Inflammatory macrophage (primary cell): ENCODE results near the gene SLC35F6.

ENCODE experiments used
- DNase-seq, 2 donors: peaks; one replicate each; pipeline ENCODE4 v3.0.0-alpha.2; 2020 to 2022
- total RNA-seq, 18 experiments: gene quantifications; one replicate each; lab custom pipeline; 2026; ENCODE audit warnings: mixed read lengths in 6 of 18, inconsistent platforms in 2 of 18; lab: John Stamatoyannopoulos, UW

SLC35F6 gene
- total RNA-seq, result 30.5 to 119 (median 69.7) reads per million in 18 experiments

- DNase-seq, result peak; percentile 84 to 89
These were observed at the start of gene SLC35F6 for GRCh38 chr2:26764078-26764887. Gene SLC35F6, plus strand, starts transcription at chr2:26764284. Its CDS starts 66 bp downstream, at chr2:26764350.

DNA sequence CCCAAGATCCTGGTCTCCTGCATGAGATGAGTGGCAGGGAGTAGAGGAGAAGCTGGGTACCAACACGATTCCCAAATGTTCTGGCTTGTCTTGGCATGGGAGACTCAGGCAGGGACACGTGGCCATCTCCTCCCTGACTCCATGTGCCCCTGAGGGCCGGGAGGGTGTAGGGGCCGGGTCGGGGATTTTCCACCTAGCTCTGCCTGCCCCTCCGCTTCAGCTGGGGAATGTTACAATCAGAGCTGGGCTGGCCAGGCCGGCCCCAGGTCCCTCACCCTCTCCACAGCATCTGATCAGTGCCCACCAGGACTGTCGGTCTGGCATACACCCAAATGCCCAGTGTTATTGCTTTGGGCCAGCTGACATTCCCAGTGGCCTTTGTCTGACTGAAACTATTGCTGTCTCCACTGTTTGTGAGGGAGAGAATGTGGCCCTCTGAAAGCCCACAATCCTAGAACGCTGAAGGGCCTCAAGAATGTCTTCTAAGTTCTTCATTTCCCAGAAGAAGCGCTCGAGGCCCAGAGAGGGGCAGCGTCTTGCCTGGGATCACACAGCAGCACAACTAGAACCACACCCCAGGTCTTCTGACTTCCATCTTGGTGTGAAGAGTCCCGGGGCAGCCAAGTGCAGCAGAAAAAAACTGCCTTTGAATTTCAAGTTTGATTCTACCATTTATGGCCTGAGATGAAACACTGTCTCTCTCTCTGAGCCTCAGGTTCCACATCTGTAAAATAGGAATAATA, 48.4 kb upstream of the SLC35F6 start:
- DNase-seq, result no peak

DNA sequence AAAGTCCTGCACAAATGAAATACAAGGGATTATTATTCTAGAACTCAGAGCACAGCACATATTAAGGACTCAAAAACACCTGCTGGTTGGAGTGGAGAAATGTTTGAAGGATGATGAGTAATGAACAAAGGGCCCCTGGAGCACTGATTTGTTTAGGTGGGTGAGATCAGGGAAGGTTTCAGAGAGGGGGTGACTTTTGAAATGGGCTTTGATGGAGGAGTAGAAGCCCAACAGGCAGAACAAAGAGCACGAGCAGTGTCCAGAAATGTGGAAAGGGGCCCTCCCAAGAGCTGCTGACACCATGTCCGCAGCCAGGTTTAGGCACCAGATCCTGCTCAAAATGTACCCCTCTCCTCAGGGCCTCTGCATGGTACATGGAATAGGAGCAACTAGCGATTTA, 47.7 kb upstream of the SLC35F6 start:
- DNase-seq, result no peak

DNA sequence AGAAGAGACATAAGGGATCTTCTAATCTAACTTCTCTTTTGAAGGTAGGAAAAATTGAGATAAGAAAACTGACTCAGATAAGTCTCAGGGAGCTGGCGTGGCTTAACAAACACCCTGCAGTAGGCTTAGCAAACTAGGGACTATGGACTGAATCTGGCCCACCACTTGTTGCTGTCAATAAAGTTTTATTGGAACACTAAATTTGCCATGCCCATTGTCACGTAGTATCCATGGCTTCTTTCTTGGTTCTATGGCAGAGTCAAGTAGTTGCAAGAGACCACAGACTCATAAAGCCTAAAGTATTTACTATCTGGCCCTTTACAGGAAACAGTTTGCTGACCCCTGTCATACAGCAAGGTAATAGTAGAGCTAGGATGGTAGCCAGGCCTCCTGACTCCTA, 47.3 kb upstream of the SLC35F6 start:
- no peak for DNase-seq

DNA sequence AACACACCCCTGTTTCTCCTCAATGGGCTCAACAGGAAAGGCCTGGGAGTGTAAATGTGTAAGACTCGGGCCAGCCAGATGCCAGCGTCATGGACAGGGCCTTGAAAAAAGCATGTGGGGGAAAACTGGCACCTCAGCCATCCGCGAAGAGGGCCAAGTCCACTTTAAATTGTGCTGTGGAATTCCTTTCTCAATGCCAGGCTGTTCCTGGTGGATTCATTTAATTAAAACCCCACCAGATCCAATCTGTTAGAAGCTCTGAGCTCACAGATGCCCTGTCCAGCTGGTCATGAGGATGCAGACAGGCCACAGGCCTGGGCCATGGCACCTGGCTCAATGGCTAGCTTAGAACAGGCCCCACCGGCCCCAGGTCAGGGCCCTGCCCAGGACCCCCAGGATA, 46.7 kb upstream of the SLC35F6 start:
- DNase-seq, result no peak

DNA sequence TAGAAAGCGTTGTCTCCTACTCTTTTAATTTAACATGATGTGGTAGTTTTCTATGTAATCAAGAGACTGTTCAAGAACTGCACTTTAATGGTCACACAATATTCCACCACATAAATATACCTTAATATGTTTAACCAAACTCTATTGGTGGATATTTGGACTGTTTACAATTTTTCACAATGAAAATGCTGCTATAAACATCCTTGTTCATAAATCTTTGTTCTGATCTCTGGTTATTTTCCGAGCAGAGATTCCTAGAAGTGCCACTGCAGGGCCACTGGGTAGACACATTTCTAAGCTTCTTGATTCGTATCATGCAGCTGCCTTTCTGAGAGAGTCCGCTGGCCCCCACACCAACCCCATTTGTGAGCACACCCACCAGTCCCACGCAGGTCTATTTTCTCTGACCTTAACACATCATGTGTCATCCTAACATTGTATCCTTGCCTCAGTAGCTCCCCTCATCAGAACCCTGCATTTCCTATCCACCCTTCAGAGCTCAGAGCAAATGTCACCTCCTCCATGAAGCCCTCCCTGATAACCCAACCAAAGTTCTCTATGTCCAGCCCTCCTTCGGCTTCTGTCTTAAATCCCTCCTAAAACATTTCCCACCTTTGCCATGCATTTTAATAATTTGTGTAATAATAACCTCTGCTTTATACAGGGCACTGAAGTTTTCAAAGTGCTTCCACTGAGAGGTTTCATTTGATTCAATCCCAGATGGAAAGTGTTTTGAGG, 45.0 kb upstream of the SLC35F6 start:
- no peak for DNase-seq

DNA sequence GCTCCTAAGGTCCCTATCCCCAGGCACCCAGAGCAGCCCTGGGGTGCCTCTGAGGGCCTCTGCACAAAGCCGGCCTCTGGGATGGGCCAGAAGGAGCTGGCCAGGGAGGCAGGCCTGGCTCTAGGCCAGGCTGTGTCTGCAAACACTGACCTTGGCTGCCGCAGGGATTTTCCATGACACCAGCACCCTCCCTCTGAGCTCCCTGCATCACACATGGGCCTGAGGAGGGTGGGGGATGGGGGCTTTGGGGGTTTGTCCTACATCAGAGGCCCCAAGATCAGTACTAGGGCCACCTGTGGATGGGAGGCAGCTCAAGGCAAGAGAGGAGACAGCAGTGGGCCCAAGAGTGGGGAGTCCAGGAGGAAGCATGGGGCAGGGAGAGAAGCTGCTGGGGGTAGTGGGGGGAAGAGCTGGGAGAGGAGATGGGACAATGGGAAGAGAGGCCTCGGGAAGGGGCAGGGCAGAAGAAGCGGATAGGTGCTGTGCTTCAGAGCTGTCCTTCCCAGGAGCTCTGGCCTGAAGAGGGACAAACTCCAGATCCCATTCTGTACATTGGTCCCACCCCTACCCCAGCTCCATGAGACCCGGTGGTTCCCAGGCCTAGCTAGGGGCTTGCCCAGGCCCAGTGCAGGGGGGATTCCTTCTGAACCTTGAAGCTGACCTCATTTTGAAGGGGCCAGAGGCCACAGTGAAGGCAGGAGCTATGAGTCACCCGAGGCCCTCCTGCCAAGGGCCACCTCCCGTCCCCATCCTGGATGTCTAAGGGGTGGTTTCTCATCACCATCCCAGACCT, 43.6 kb upstream of the SLC35F6 start:
- no peak for DNase-seq

- no peak for DNase-seq
These were observed 42.7 kb upstream of the SLC35F6 start for GRCh38 chr2:26721115-26722032.

- no peak for DNase-seq
These were observed 41.8 kb upstream of the SLC35F6 start for GRCh38 chr2:26722328-26722727.

DNA sequence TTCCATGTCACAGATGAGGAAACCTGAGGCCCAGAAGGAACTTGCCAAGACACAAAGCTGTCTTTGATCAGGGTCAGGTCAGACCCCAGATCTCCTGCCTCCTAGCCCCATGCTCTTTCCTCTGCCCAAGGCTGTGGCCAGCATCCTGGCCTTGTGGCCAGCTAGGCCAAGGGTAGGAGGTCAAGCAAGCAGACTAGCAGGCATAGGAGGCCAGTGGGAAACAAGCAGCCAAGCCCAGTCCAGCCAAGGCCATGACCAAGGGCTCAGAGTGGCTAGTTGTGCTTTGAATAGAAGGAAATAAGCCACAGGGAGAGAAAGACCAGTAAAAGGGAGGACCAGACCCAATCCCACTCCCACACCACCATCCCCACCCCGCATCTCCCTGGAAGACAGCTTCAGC, 41.2 kb upstream of the SLC35F6 start:
- no peak for DNase-seq

DNA sequence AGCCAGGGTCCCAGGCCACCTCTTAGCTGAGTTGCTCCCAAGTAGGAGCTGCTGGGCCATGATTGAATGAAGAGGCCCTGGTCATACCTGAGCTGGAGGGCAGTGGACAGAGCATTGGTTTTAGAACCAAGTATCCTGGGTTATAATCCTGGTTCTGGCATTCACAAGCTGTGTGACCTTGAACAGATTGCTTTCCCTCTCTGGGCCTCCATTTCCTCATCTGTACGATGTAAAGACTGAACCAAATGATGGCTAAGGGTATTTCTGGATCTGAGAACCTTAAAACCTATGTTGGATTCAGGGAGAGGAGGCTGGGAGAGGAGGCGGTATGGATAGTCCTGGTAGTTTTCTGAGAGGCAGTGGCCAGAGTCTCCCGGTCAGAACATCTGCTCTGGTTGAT, 40.6 kb upstream of the SLC35F6 start:
- DNase-seq, result no peak

GRCh38 chr2:26723991-26724750, 39.9 kb upstream of the SLC35F6 start:
- DNase-seq, result peak in 1 of 2 donors; percentile 6

DNA sequence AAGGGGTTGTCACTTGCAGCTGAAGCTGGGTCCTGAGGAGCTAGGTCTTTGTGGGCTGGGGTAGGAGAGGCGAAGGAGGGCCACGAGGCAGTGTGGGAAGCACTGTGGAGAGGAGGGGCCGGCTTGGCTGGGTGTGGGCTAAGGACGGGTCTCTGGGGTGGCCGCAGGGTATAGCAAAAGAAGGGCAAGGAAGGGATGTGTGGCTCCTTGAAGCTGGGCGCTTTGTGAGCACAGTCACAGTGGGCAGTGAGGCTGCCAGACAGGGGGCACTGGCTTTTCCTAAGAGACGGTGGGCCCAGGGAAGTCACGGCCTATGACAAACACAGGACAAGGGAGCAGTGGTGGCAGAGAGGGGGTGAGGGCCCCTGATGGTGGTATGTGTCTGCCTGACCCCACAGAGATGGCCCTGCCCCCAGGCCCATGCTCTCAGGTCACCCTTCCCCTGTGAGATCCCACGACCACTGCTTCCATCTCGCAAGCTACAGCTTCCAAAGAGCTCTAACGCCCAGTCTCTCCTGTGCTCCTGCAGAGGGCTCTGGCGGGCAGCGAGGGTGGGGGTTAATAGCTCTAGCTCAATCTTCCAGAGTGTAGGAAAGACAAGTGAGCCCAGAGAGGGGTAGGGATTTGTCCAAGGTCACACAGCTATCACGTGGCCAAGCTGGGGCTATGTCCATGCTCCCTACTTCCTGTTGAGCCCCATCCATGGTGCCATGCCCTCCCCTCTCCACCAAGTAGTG, 39.1 kb upstream of the SLC35F6 start:
- no peak for DNase-seq

DNA sequence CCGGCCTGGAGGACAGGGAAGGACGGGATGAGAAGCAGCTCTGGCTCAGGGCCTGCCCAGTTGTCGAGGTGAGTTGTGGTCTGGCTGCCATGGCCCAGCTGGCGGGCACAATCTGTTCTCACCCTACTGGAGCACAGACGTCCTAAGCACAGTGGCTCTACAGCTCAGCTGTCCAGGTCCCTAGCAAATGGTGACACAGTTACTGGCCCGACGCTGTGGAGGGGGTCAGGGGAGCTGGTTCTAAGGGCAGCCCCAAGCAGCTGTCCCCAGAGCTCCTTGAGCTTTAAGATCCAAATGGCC, 38.6 kb upstream of the SLC35F6 start:
- no peak for DNase-seq

- DNase-seq, result no peak
These were observed 37.9 kb upstream of the SLC35F6 start for GRCh38 chr2:26726228-26726627.

DNA sequence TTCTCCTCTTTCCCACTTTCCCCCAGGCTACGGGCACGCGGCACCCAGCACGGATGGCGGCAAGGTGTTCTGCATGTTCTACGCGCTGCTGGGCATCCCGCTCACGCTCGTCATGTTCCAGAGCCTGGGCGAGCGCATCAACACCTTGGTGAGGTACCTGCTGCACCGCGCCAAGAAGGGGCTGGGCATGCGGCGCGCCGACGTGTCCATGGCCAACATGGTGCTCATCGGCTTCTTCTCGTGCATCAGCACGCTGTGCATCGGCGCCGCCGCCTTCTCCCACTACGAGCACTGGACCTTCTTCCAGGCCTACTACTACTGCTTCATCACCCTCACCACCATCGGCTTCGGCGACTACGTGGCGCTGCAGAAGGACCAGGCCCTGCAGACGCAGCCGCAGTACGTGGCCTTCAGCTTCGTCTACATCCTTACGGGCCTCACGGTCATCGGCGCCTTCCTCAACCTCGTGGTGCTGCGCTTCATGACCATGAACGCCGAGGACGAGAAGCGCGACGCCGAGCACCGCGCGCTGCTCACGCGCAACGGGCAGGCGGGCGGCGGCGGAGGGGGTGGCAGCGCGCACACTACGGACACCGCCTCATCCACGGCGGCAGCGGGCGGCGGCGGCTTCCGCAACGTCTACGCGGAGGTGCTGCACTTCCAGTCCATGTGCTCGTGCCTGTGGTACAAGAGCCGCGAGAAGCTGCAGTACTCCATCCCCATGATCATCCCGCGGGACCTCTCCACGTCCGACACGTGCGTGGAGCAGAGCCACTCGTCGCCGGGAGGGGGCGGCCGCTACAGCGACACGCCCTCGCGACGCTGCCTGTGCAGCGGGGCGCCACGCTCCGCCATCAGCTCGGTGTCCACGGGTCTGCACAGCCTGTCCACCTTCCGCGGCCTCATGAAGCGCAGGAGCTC, 36.2 kb upstream of the SLC35F6 start:
- no peak for DNase-seq

DNA sequence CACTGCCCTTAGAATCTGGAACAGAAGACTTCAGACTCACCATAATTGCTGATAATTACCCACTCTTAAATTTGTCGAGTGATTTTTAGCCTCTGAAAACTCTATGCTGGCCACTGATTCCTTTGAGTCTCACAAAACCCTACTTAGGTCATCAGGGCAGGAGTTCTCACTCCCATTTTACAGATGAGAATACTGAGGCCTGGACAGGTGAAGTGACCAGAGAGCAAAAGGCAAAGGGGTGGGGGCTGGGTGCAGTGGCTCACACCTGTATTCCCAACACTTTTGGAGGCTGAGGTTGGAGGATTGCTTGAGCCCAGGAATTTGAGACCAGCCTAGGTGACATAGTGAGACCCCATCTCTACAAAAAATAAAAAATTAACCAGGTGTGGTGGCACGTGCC, 34.8 kb upstream of the SLC35F6 start:
- no peak for DNase-seq

GRCh38 chr2:26730549-26731344, 33.3 kb upstream of the SLC35F6 start:
- peak in 1 of 2 donors; percentile 22 for DNase-seq
